ENCODE results near the gene ABCC1.

DNA sequence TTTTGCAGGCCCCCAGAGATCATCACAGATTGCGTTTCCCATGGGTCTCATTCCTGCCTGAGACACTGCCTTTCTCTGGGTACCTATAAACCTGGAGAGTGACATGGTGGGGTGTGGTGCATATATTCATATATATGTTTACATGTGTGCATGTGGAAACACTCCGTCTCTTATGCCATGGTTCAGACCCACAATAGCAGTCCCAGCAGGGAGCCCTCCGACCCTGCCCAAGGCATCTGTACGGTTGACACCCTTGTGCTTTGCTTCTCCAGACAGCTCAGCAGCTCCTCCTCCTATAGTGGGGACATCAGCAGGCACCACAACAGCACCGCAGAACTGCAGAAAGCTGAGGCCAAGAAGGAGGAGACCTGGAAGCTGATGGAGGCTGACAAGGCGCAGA lies 157.1 kb downstream of the ABCC1 start:
- no peak for TF ChIP-seq NFRKB (IDR thresholded peaks at IDR 0.05)
- no peak for TF ChIP-seq SP1 (IDR thresholded peaks at IDR 0.05)
- no peak for TF ChIP-seq TARDBP (IDR thresholded peaks at IDR 0.05)
- no peak for TF ChIP-seq SUZ12 (IDR thresholded peaks at IDR 0.05)
- no peak for TF ChIP-seq BHLHE40 (IDR thresholded peaks at IDR 0.05; ENCODE audit: borderline replicate concordance)
- no peak for TF ChIP-seq ARNT (IDR thresholded peaks at IDR 0.05)
- TF ChIP-seq LEF1 (IDR thresholded peaks at IDR 0.05; ENCODE audit: borderline replicate concordance) = no peak
- TF ChIP-seq FOXA1 (IDR thresholded peaks at IDR 0.05) = no peak
- no peak for TF ChIP-seq FOXK2 (IDR thresholded peaks at IDR 0.05)
- TF ChIP-seq ZNF384 (IDR thresholded peaks at IDR 0.05) = no peak
- TF ChIP-seq ELF4 (IDR thresholded peaks at IDR 0.05) = no peak
- TF ChIP-seq FOXM1 (IDR thresholded peaks at IDR 0.05; ENCODE audit: borderline replicate concordance) = no peak
- no peak for TF ChIP-seq HDGF (IDR thresholded peaks at IDR 0.05; ENCODE audit: borderline replicate concordance)

Data from HEK293T (cell line).